Liver (tissue), 9 donors: ENCODE measurements around the gene MAPRE2. TPM values are rescaled to one million over a fixed set of nuclear protein-coding genes. Genes with fewer than 3 reads are reported as not detected.

Source experiments
- DNase-seq: peaks from one replicate; pipeline ENCODE4 v3.0.0-alpha.2; 2017; ENCODE audit warnings: low spot score
- H3K27ac ChIP-seq, 2 donors: one replicate each; pipeline ENCODE4 v1.7.0; 2013; ENCODE audit warnings: inconsistent platforms in 2 of 2, low read length in 2 of 2, control low read depth in 1 of 2, low read depth in 1 of 2, mild to moderate bottlenecking in 1 of 2
- H3K27me3 ChIP-seq, 4 donors: one replicate each; pipeline versions ENCODE4 v1.6.1 to v1.7.0; 2013; ENCODE audit warnings: low read length in 3 of 4, inconsistent platforms in 1 of 4, mild to moderate bottlenecking in 1 of 4, moderate library complexity in 1 of 4; ENCODE audit not compliant: control insufficient read depth in 4 of 4, insufficient read depth in 4 of 4
- H3K36me3 ChIP-seq, 4 donors: one replicate each; pipeline versions ENCODE4 v1.6.1 to v1.7.0; 2013; ENCODE audit warnings: low read length in 3 of 4, mild to moderate bottlenecking in 3 of 4, low read depth in 1 of 4, moderate library complexity in 1 of 4; ENCODE audit not compliant: control insufficient read depth in 4 of 4, insufficient read depth in 3 of 4
- H3K4me1 ChIP-seq, 4 donors: one replicate each; pipeline versions ENCODE4 v1.6.1 to v1.7.0; 2013; ENCODE audit warnings: low read length in 3 of 4, mild to moderate bottlenecking in 3 of 4, moderate library complexity in 1 of 4; ENCODE audit not compliant: control insufficient read depth in 4 of 4, insufficient read depth in 4 of 4
- H3K4me3 ChIP-seq, 3 donors: one replicate each; pipeline versions ENCODE4 v1.6.1 to v1.7.0; 2013; ENCODE audit warnings: low read length in 3 of 3, control low read depth in 1 of 3, low read depth in 1 of 3, mild to moderate bottlenecking in 1 of 3
- H3K9ac ChIP-seq, 2 donors: one replicate each; pipeline ENCODE4 v1.7.0; 2013; ENCODE audit warnings: low read length in 2 of 2, mild to moderate bottlenecking in 2 of 2, moderate library complexity in 2 of 2, control low read depth in 1 of 2, low read depth in 1 of 2
- H3K9me3 ChIP-seq, 4 donors: one replicate each; pipeline versions ENCODE4 v1.6.1 to v1.7.0; 2013; ENCODE audit warnings: low read length in 3 of 4; ENCODE audit not compliant: control insufficient read depth in 4 of 4
- FOXA1 ChIP-seq: IDR thresholded peaks from 2 replicates; pipeline ENCODE4 v1.6.1; 2016; ENCODE audit warnings: antibody characterized with exemption
- HNF4A ChIP-seq, 2 donors: conservative IDR thresholded peaks; 2 replicates each; pipeline ENCODE4 v1.6.1; 2016; ENCODE audit warnings: antibody characterized with exemption in 2 of 2, mild to moderate bottlenecking in 2 of 2
- RAD21 ChIP-seq, 2 donors: IDR thresholded peaks; 2 replicates each; pipeline ENCODE4 v1.6.1; 2016; ENCODE audit warnings: antibody characterized with exemption in 2 of 2, mild to moderate bottlenecking in 2 of 2
- RXRA ChIP-seq, 2 donors: IDR thresholded peaks; 2 replicates each; pipeline ENCODE4 v1.6.1; 2017 to 2018; ENCODE audit warnings: antibody characterized with exemption in 2 of 2, mild to moderate bottlenecking in 1 of 2
- SP1 ChIP-seq: IDR thresholded peaks from 2 replicates; pipeline ENCODE4 v1.6.1; 2018; ENCODE audit warnings: antibody characterized with exemption, mild to moderate bottlenecking
- YY1 ChIP-seq: IDR thresholded peaks from 2 replicates; pipeline ENCODE4 v1.6.1; 2016; ENCODE audit warnings: antibody characterized with exemption, mild to moderate bottlenecking
- WGBS: extraction: QIAGEN DNeasy Blood & Tissue Kit; methylation state at CpG from one replicate; pipeline ENCODE4 v1.1.7; 2013; 5-methylcytosine and 5-hydroxymethylcytosine counted together
- polyA plus RNA-seq, 2 donors: library from polyadenylated mRNA; stranded (reverse) in 1 of 2; unstranded in 1 of 2; fragments of 200-250 nt in 1 of 2; fragments of >200 nt in 1 of 2; fragmentation: Nextera tagmentation in 1 of 2; extraction: Ambion mirVana in 1 of 2; gene quantifications; one replicate each; pipeline versions ENCODE4 v1.2.1 to v1.2.3, GENCODE V29; 2013 to 2015
- total RNA-seq, 2 donors: library from RNA; depleted of rRNA; stranded (reverse); fragments of >200 nt; gene quantifications; one replicate each; pipeline ENCODE4 v1.2.3, GENCODE V29; 2014
- TF ChIP-seq, protein P1 (sequence below): IDR thresholded peaks from 2 replicates; pipeline ENCODE4 v1.6.1; 2016; ENCODE audit warnings: antibody characterized with exemption, mild to moderate bottlenecking
- TF ChIP-seq, protein P2 (sequence below): fragments of 150-350 bp; IDR thresholded peaks from 2 replicates; pipeline ENCODE4 v1.5.1; 2017; ENCODE audit warnings: improper control_type of control experiment, low read depth, low read length; ENCODE audit not compliant: missing input control
- TF ChIP-seq, protein P3 (sequence below): IDR thresholded peaks from 2 replicates; pipeline ENCODE4 v1.6.1; 2016; ENCODE audit warnings: antibody characterized with exemption
- donor health status: healthy.
- donor health status: healthy.
- donor health status: healthy.
- donor health status: healthy.
- donor health status: healthy.

The MAPRE2 gene
- total and polyA plus RNA-seq, 4 donors, result 7.9 to 12.8 (median 11.0) TPM

DNA sequence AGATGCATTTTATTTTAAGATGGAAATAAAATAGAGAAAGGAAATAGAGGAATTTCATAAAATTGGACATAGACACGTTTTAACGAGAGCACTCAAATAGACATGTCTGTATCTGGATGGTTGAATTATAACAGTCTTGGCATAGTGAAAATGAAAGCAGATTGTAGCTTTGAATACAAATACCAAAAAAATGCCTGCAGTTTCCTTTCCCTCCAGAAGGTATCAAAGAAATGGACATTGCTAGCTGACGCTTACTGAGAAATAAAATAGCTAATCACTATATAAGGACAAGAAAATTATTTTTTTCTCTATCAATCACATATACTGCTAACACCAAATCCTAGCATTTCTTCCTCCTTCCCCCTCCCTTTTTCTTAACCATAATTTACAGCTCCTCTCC, 11.4 kb upstream of the MAPRE2 start:
- Histone ChIP-seq H3K4me1 (peaks cover 2 to 21% (median 10%) of the 10 kb centered on the region in 4 donors), H3K27ac (peak overlapping the region; percentile 49 to 71), H3K9ac (peak overlapping the region; percentile 49 to 78), H3K36me3 (no peaks in the 10 kb centered on the region), H3K4me3 (peak overlapping the region; percentile 41 to 58 (median 56)), H3K27me3 (no peaks in the 10 kb centered on the region), H3K9me3 (no peaks in the 10 kb centered on the region)
- under 1% methylated on average over 3 of the region's 3 CpGs for WGBS
- TF ChIP-seq SP1 (peak; percentile 17), YY1 (peak; percentile 4), RAD21 (IDR thresholded peaks at IDR 0.05) (peak in 1 of 2 donors; percentile 53)
- TF ChIP-seq, protein P1, sequence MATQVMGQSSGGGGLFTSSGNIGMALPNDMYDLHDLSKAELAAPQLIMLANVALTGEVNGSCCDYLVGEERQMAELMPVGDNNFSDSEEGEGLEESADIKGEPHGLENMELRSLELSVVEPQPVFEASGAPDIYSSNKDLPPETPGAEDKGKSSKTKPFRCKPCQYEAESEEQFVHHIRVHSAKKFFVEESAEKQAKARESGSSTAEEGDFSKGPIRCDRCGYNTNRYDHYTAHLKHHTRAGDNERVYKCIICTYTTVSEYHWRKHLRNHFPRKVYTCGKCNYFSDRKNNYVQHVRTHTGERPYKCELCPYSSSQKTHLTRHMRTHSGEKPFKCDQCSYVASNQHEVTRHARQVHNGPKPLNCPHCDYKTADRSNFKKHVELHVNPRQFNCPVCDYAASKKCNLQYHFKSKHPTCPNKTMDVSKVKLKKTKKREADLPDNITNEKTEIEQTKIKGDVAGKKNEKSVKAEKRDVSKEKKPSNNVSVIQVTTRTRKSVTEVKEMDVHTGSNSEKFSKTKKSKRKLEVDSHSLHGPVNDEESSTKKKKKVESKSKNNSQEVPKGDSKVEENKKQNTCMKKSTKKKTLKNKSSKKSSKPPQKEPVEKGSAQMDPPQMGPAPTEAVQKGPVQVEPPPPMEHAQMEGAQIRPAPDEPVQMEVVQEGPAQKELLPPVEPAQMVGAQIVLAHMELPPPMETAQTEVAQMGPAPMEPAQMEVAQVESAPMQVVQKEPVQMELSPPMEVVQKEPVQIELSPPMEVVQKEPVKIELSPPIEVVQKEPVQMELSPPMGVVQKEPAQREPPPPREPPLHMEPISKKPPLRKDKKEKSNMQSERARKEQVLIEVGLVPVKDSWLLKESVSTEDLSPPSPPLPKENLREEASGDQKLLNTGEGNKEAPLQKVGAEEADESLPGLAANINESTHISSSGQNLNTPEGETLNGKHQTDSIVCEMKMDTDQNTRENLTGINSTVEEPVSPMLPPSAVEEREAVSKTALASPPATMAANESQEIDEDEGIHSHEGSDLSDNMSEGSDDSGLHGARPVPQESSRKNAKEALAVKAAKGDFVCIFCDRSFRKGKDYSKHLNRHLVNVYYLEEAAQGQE, result no peak
- TF ChIP-seq, protein P2, sequence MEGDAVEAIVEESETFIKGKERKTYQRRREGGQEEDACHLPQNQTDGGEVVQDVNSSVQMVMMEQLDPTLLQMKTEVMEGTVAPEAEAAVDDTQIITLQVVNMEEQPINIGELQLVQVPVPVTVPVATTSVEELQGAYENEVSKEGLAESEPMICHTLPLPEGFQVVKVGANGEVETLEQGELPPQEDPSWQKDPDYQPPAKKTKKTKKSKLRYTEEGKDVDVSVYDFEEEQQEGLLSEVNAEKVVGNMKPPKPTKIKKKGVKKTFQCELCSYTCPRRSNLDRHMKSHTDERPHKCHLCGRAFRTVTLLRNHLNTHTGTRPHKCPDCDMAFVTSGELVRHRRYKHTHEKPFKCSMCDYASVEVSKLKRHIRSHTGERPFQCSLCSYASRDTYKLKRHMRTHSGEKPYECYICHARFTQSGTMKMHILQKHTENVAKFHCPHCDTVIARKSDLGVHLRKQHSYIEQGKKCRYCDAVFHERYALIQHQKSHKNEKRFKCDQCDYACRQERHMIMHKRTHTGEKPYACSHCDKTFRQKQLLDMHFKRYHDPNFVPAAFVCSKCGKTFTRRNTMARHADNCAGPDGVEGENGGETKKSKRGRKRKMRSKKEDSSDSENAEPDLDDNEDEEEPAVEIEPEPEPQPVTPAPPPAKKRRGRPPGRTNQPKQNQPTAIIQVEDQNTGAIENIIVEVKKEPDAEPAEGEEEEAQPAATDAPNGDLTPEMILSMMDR, result peak; percentile 42
- TF ChIP-seq, protein P3, sequence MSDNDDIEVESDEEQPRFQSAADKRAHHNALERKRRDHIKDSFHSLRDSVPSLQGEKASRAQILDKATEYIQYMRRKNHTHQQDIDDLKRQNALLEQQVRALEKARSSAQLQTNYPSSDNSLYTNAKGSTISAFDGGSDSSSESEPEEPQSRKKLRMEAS, result no peak
- no peak for DNase-seq

DNA sequence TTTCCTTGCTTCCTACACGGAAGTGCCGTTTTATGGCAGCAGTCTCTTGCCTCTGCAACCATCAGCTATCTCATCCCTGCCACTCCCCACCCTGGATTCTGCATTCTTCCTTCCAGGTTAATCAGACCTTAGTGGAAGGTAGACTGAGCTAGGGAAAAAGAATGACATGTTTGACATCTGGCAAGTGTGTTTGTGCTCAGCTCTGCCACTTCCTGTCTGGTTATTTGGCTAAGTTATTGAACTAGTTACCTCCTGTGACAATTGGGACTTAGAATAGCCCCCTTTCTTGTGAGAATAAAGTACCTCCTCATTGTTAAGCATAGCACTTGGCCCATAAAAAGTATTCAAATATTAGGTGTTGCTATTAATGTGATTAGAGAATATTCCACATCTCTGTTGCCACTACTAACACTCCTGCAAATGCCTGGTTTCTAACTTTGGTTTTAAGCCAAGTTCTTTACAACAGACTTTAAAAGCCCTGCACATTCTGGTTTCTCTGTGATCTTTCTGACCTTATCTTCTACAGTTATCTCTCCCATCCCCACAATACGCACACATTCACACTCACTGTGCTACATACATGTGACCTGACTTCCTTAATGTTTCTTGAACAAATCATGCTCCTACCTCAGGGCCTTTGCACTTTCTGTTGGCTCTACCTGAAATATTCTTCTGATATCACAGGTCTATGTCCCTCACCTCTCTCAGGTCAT, 10.8 kb upstream of the MAPRE2 start:
- Histone ChIP-seq H3K9ac (peak overlapping the region; percentile 49 to 78), H3K27me3 (no peaks in the 10 kb centered on the region), H3K9me3 (no peaks in the 10 kb centered on the region), H3K27ac (peak overlapping the region; percentile 49 to 71), H3K36me3 (no peaks in the 10 kb centered on the region), H3K4me3 (peak overlapping the region; percentile 41 to 58 (median 56)), H3K4me1 (peaks cover 2 to 16% (median 9%) of the 10 kb centered on the region in 4 donors)
- TF ChIP-seq, protein P1, result no peak
- TF ChIP-seq HNF4A (conservative IDR thresholded peaks at IDR 0.05) (no peak), FOXA1 (no peak), RXRA (IDR thresholded peaks at IDR 0.05) (no peak)
- no peak for DNase-seq
- WGBS, result 29% methylated on average over 3 of the region's 3 CpGs
